GM23338 (cell line): ENCODE measurements around the gene CYSRT1. TPM values are rescaled to one million over a fixed set of nuclear protein-coding genes. Genes with fewer than 3 reads are reported as not detected.

Source experiments
- ATAC-seq: fragments of 200-7000 bp; cut with Tn5 transposase; 3 replicates; pipeline ENCODE4 v1.9.1; 2020
- DNase-seq: peaks from one replicate; pipeline ENCODE4 v3.0.0-alpha.2; 2015; ENCODE audit warnings: low spot score
- H2AFZ ChIP-seq: fragments of 200-600 bp; sonication (generic); 2 replicates; pipeline ENCODE4 v1.8.0; 2016; ENCODE audit warnings: antibody characterized with exemption, mild to moderate bottlenecking, moderate library complexity
- H3F3A ChIP-seq: fragments of 200-600 bp; sonication (generic); replicated peaks from 2 replicates; pipeline ENCODE4 v1.8.0; 2017; ENCODE audit warnings: antibody characterized with exemption, mixed run types, low read depth
- H3K27ac ChIP-seq: fragments of 200-600 bp; sonication (generic); 2 replicates; pipeline ENCODE4 v1.6.1; 2016; ENCODE audit warnings: low read depth
- H3K27me3 ChIP-seq: fragments of 200-600 bp; sonication (generic); 2 replicates; pipeline ENCODE4 v1.8.0; 2016; ENCODE audit warnings: mild to moderate bottlenecking, mixed run types, moderate library complexity; ENCODE audit not compliant: insufficient read depth
- H3K36me3 ChIP-seq: fragments of 200-600 bp; sonication (generic); 2 replicates; pipeline ENCODE4 v1.8.0; 2016; ENCODE audit warnings: mild to moderate bottlenecking; ENCODE audit not compliant: insufficient read depth
- H3K4me1 ChIP-seq: fragments of 200-600 bp; sonication (generic); 2 replicates; pipeline ENCODE4 v1.8.0; 2016; ENCODE audit warnings: mild to moderate bottlenecking, moderate library complexity; ENCODE audit not compliant: insufficient read depth
- H3K4me2 ChIP-seq: fragments of 200-600 bp; sonication (generic); 2 replicates; pipeline ENCODE4 v1.7.1; 2017; ENCODE audit warnings: mixed run types
- H3K4me3 ChIP-seq: fragments of 200-600 bp; sonication (generic); 2 replicates; pipeline ENCODE4 v1.6.1; 2016; ENCODE audit warnings: mixed run types
- H3K79me2 ChIP-seq: fragments of 200-600 bp; sonication (generic); replicated peaks from 2 replicates; pipeline ENCODE4 v1.8.0; 2017; ENCODE audit warnings: mild to moderate bottlenecking; ENCODE audit not compliant: insufficient read depth
- H3K9me2 ChIP-seq: fragments of 200-600 bp; sonication (generic); 2 replicates; pipeline ENCODE4 v1.8.0; 2017; ENCODE audit not compliant: insufficient read depth
- H4K20me1 ChIP-seq: fragments of 200-600 bp; sonication (generic); replicated peaks from 2 replicates; pipeline ENCODE4 v1.8.0; 2017; ENCODE audit warnings: mild to moderate bottlenecking; ENCODE audit not compliant: insufficient read depth
- H3K27ac Mint-ChIP-seq: 2 replicates; pipeline ENCODE4 v1.8.0; 2020; ENCODE audit warnings: inconsistent platforms, mild to moderate bottlenecking, moderate library complexity, mixed read lengths
- H3K27me3 Mint-ChIP-seq: 3 replicates; pipeline ENCODE4 v1.8.0; 2022; ENCODE audit warnings: low read depth, mild to moderate bottlenecking, moderate library complexity, mixed read lengths, inconsistent platforms; ENCODE audit not compliant: insufficient read depth, poor library complexity
- H3K36me3 Mint-ChIP-seq: 3 replicates; pipeline ENCODE4 v1.8.0; 2021; ENCODE audit warnings: low read depth, mild to moderate bottlenecking, inconsistent platforms, moderate library complexity, mixed read lengths
- H3K4me1 Mint-ChIP-seq: 3 replicates; pipeline ENCODE4 v1.8.0; 2020; ENCODE audit warnings: mild to moderate bottlenecking, inconsistent platforms, mixed read lengths
- H3K4me3 Mint-ChIP-seq: 3 replicates; pipeline ENCODE4 v1.8.0; 2021; ENCODE audit warnings: moderate library complexity, mild to moderate bottlenecking, inconsistent platforms, mixed read lengths
- H3K9me3 Mint-ChIP-seq: 3 replicates; pipeline ENCODE4 v1.8.0; 2020; ENCODE audit warnings: moderate library complexity, mild to moderate bottlenecking, inconsistent platforms, mixed read lengths
- CREB1 ChIP-seq: fragments of 250-450 bp; sonication (Bioruptor Pico); IDR thresholded peaks from 2 replicates; pipeline ENCODE4 v1.5.0; 2020; ENCODE audit warnings: low read depth, mild to moderate bottlenecking, moderate library complexity
- CTCF ChIP-seq, 2 experiments: fragments of 200-600 bp in 1 of 2; sonication (generic) in 1 of 2; conservative IDR thresholded peaks; 2 replicates each; pipeline versions ENCODE4 v1.5.1 to v1.6.1; 2016 to 2017; ENCODE audit warnings: antibody characterized with exemption in 2 of 2, low read depth in 2 of 2, mild to moderate bottlenecking in 2 of 2, moderate library complexity in 1 of 2
- ETS1 ChIP-seq: IDR thresholded peaks from 2 replicates; pipeline ENCODE4 v1.6.1; 2016; ENCODE audit warnings: antibody characterized with exemption
- EZH2 ChIP-seq: fragments of 200-600 bp; sonication (generic); IDR thresholded peaks from one replicate; pipeline ENCODE4 v1.8.0; 2017; ENCODE audit warnings: antibody characterized with exemption, mild to moderate bottlenecking, low read depth; ENCODE audit not compliant: unreplicated experiment
- JUNB ChIP-seq: IDR thresholded peaks from one replicate; pipeline ENCODE4 v1.6.1; 2016; ENCODE audit warnings: antibody characterized with exemption; ENCODE audit not compliant: unreplicated experiment
- POLR2AphosphoS5 ChIP-seq: IDR thresholded peaks from 2 replicates; pipeline ENCODE4 v1.6.1; 2016; ENCODE audit warnings: antibody characterized with exemption, low read depth
- REST ChIP-seq: IDR thresholded peaks from one replicate; pipeline ENCODE4 v1.6.1; 2018; ENCODE audit warnings: antibody characterized with exemption; ENCODE audit not compliant: unreplicated experiment
- STAT1 ChIP-seq: IDR thresholded peaks from one replicate; pipeline ENCODE4 v1.6.1; 2016; ENCODE audit warnings: antibody characterized with exemption; ENCODE audit not compliant: unreplicated experiment
- ZNF331 ChIP-seq: fragments of 250-450 bp; sonication (Bioruptor Pico); IDR thresholded peaks from 2 replicates; pipeline ENCODE4 v1.5.0; 2020; ENCODE audit warnings: low read depth, mild to moderate bottlenecking, moderate library complexity
- polyA plus RNA-seq: library from polyadenylated mRNA; unstranded; fragments of >200 nt; fragmentation: Nextera tagmentation; extraction: Ambion mirVana; gene quantifications from 2 replicates; pipeline ENCODE4 v1.2.1, GENCODE V29; 2016
- total RNA-seq: library from RNA; depleted of rRNA; stranded (reverse); fragments of >200 nt; shearing (Covaris generic); gene quantifications from 2 replicates; pipeline ENCODE4 v1.2.3, GENCODE V29; 2014

CYSRT1 gene
- total and polyA plus RNA-seq, 2 experiments from 2014 or later = 2.0 to 3.2 TPM

- peak within 1 kb of the TSS; percentile 94 for H3K4me3 ChIP-seq
- Mint-ChIP-seq H3K27ac (peak within 1 kb of the TSS; percentile 95), H3K9me3 (no peaks in the 10 kb centered on the region), H3K4me3 (peak within 1 kb of the TSS; percentile 91), H3K36me3 (peaks cover 14% of the 10 kb centered on the region), H3K4me1 (peaks cover 9% of the 10 kb centered on the region), H3K27me3 (peaks cover 13% of the 10 kb centered on the region)
- H3K36me3 ChIP-seq = no peaks in the 10 kb centered on the region
- DNase-seq = peak; percentile 90
- H3K4me2 ChIP-seq = peak within 1 kb of the TSS; percentile 93
- H3K27me3 ChIP-seq = no peaks in the 10 kb centered on the region
- H3F3A ChIP-seq = 0 out of 2 replicates have a peak, but pooled peaks cover 4% of the 10 kb centered on the region
- H3K4me1 ChIP-seq = peaks cover 13% of the 10 kb centered on the region
- H3K9me2 ChIP-seq = no peaks in the 10 kb centered on the region
- TF ChIP-seq CTCF (conservative IDR thresholded peaks at IDR 0.05; ENCODE audit: low read depth in 2 of 2) (peak in 1 of 2 experiments; percentile 56), ETS1 (peak; percentile 90), STAT1 (no peak), JUNB (no peak), EZH2 (no peak), POLR2AphosphoS5 (peak; percentile 94), CREB1 (CRISPR knock-in tag) (peak; percentile 100), REST (peak; percentile 3), ZNF331 (CRISPR knock-in tag) (no peak)
- peak within 1 kb of the TSS; percentile 91; the same call in 1 of the 2 replicates for H2AFZ ChIP-seq
- H4K20me1 ChIP-seq = peaks cover 5% of the 10 kb centered on the region; the same call in 1 of the 2 replicates
- peak; percentile 85 for ATAC-seq
- peaks cover 25% of the 10 kb centered on the region for H3K79me2 ChIP-seq
- peak within 1 kb of the TSS; percentile 81; the same call in 1 of the 2 replicates for H3K27ac ChIP-seq
These were observed 36.3 kb upstream of the CYSRT1 start, which contains the start of the genes ANAPC2 and SSNA1 for GRCh38 chr9:137188490-137189296. Gene ANAPC2, minus strand, starts transcription at chr9:137188560. Its CDS starts 28 bp downstream, at chr9:137188532. Gene SSNA1, plus strand, starts transcription at chr9:137188676. Its CDS starts 51 bp downstream, at chr9:137188727.
